ENCODE results near the gene CORO1C.
"Not testable (repeated sequence)": the region's sequence is repeated elsewhere in the genome, so short reads cannot be mapped to it uniquely, and the experiment has no call there.

CORO1C gene

GRCh38 chr12:108731105-108731865 is at the start of gene CORO1C:
TSS of gene CORO1C (minus strand) at chr12:108731518. CDS start at chr12:108701318, 30,200 bp downstream.
- peak; percentile 89 to 98 (median 92) for DNase-seq

- DNase-seq = no peak
Observed at GRCh38 chr12:108779998-108780688, 48.8 kb upstream of the CORO1C start.

- no peak for DNase-seq
Observed at GRCh38 chr12:108778053-108778452, 46.7 kb upstream of the CORO1C start.

GRCh38 chr12:108777156-108777555 is 45.8 kb upstream of the CORO1C start:
- no peak for DNase-seq

- no peak for DNase-seq
Observed at GRCh38 chr12:108773798-108774788, 42.8 kb upstream of the CORO1C start.

GRCh38 chr12:108772891-108773797 is 41.8 kb upstream of the CORO1C start:
- DNase-seq = no peak

GRCh38 chr12:108772247-108772646 is 40.9 kb upstream of the CORO1C start:
- no peak for DNase-seq

GRCh38 chr12:108771835-108772234 is 40.5 kb upstream of the CORO1C start:
- DNase-seq = not testable (repeated sequence)

- no peak for DNase-seq
Observed at GRCh38 chr12:108770963-108771362, 39.6 kb upstream of the CORO1C start.

- DNase-seq = no peak
Observed at GRCh38 chr12:108770269-108770829, 39.0 kb upstream of the CORO1C start.

GRCh38 chr12:108768591-108769500 is 37.5 kb upstream of the CORO1C start:
- no peak for DNase-seq

- DNase-seq = no peak
Observed at GRCh38 chr12:108766294-108766693, 35.0 kb upstream of the CORO1C start.

GRCh38 chr12:108765289-108765764 is 34.0 kb upstream of the CORO1C start:
- no peak for DNase-seq

- no peak for DNase-seq
Observed at GRCh38 chr12:108764540-108765288, 33.4 kb upstream of the CORO1C start.

- DNase-seq = no peak
Observed at GRCh38 chr12:108761226-108761625, 29.9 kb upstream of the CORO1C start.

- no peak for DNase-seq
Observed at GRCh38 chr12:108759924-108760323, 28.6 kb upstream of the CORO1C start.

GRCh38 chr12:108757856-108758255 is 26.5 kb upstream of the CORO1C start:
- DNase-seq = no peak

GRCh38 chr12:108756421-108756820 is 25.1 kb upstream of the CORO1C start:
- no peak for DNase-seq

- no peak for DNase-seq
Observed at GRCh38 chr12:108755481-108755880, 24.2 kb upstream of the CORO1C start.

- no peak for DNase-seq
Observed at GRCh38 chr12:108753976-108754375, 22.7 kb upstream of the CORO1C start.

All from stimulated activated naive CD4-positive, alpha-beta T cell (primary cell).